ENCODE measurements around the gene TRIB2.

DNA sequence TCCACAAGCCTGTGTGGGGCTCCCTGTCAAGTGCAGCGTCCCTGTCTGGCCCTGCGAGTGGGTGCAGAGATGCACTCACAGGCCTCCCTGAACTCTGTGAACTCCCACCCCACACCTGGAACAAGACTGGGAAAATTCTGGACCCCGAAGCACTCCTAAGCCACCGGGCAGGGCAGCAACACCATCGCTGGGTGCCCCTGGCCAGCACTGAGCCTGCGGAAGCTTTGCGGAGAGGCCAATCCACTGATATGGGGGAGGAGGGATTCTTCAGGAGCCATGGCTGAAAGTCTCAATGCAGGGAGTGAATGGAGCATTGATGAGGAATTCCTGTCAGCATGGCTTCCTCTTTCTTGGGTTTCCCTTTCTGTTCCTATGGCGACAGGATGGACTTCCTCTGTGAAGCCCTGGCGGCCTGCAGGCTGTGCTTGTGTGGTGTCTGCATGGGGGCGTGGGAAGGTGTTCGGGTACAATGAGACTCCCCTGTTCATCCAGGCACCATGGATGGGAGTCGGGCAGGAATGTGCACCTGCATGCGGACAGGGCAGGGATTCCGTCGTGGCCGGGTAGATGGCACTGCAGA is 15.1 kb downstream of the TRIB2 start:
- TF ChIP-seq POLR2A (IDR thresholded peaks at IDR 0.05; ENCODE audit: low read length) (no peak), GATA1 (IDR thresholded peaks at IDR 0.05; ENCODE audit: low read depth, low read length) (no peak)

All from erythroblast (primary cell).